KBM-7 (cell line): ENCODE results near the gene TNFAIP1.
"Not testable (repeated sequence)": the region's sequence is repeated elsewhere in the genome, so short reads cannot be mapped to it uniquely, and the experiment has no call there.

Experiments
- DNase-seq: peaks from one replicate; pipeline ENCODE4 v3.0.0-alpha.2; 2015
- in situ Hi-C: fragments of 300-500 bp; cut with MboI; formaldehyde crosslinking; loops from 2 replicates; pipeline ENCODE4 v1.14.3; 2020; ENCODE audit warnings: low sequenced_read_pairs, low pct_unique_long_range_greater_than_20kb, mixed read lengths

The TNFAIP1 gene

GRCh38 chr17:28335201-28335958, at the start of gene TNFAIP1, which contains the start of gene IFT20:
Gene TNFAIP1, plus strand, starts transcription at chr17:28335761. Its CDS starts 3,761 bp downstream, at chr17:28339522.
Gene IFT20, minus strand, starts transcription at chr17:28335472. Its CDS starts 3,487 bp downstream, at chr17:28331985.
- DNase-seq = peak; percentile 99
- in situ Hi-C loops = no loop called here

- DNase-seq = no peak
- in situ Hi-C loops = no loop called here
Observed at GRCh38 chr17:28285965-28286364, 49.6 kb upstream of the TNFAIP1 start.

- DNase-seq = no peak
- in situ Hi-C loops = no loop called here
Observed at GRCh38 chr17:28290703-28291102, 44.9 kb upstream of the TNFAIP1 start.

GRCh38 chr17:28291780-28292330, 43.7 kb upstream of the TNFAIP1 start:
- DNase-seq = no peak
- in situ Hi-C loops = no loop called here

GRCh38 chr17:28292878-28293277, 42.7 kb upstream of the TNFAIP1 start:
- in situ Hi-C loops, DNase-seq: not testable (repeated sequence)

- DNase-seq = peak; percentile 67
- in situ Hi-C loops = no loop called here
Observed at GRCh38 chr17:28293994-28294393, 41.6 kb upstream of the TNFAIP1 start.

- in situ Hi-C loops = no loop called here
Observed at GRCh38 chr17:28295677-28296578, 39.6 kb upstream of the TNFAIP1 start.

GRCh38 chr17:28298449-28298848, 37.1 kb upstream of the TNFAIP1 start:
- in situ Hi-C loops = no loop called here
- no peak for DNase-seq

More at GRCh38 chr17:28295677-28296578, 39.6 kb upstream of the TNFAIP1 start:
- DNase-seq = no peak

GRCh38 chr17:28306954-28307401, 28.6 kb upstream of the TNFAIP1 start:
- in situ Hi-C loops = no loop called here
- no peak for DNase-seq

GRCh38 chr17:28313841-28314240, 21.7 kb upstream of the TNFAIP1 start:
- DNase-seq = no peak
- in situ Hi-C loops = no loop called here

- in situ Hi-C loops = no loop called here
- DNase-seq = no peak
Observed at GRCh38 chr17:28315846-28316705, 19.5 kb upstream of the TNFAIP1 start.

GRCh38 chr17:28317099-28317965, 18.2 kb upstream of the TNFAIP1 start:
- in situ Hi-C loops = no loop called here
- no peak for DNase-seq

GRCh38 chr17:28317966-28318758, 17.4 kb upstream of the TNFAIP1 start:
- no peak for DNase-seq
- in situ Hi-C loops = no loop called here

GRCh38 chr17:28318759-28319597, 16.6 kb upstream of the TNFAIP1 start, which contains the start of gene TMEM97:
Gene TMEM97, plus strand, starts transcription at chr17:28319200. Its CDS starts 40 bp downstream, at chr17:28319240.
- in situ Hi-C loops = no loop called here
- DNase-seq = peak; percentile 98

GRCh38 chr17:28319598-28319935, 16.0 kb upstream of the TNFAIP1 start:
- no peak for DNase-seq
- in situ Hi-C loops = no loop called here
